NB4 (cell line): ENCODE data around the gene SMARCA2.
A peak's percentile ranks its signal among the peaks of the same experiment; 100 is the strongest.

Experiments
- DNase-seq: peaks from one replicate; pipeline ENCODE4 v3.0.0; 2010; ENCODE audit warnings: low read depth
- H3K4me3 ChIP-seq: one replicate; pipeline ENCODE4 v1.5.1; 2011; ENCODE audit warnings: mild to moderate bottlenecking, low read depth, low read length, moderate library complexity
- MYC ChIP-seq: IDR thresholded peaks from 2 replicates; pipeline ENCODE4 v1.6.1; 2011; ENCODE audit warnings: low read depth, low read length
- POLR2A ChIP-seq: IDR thresholded peaks from 2 replicates; pipeline ENCODE4 v1.6.1; 2011; ENCODE audit warnings: mild to moderate bottlenecking; ENCODE audit not compliant: insufficient read length; ENCODE audit errors: extremely low read depth
- TF ChIP-seq, protein P1 (sequence below): IDR thresholded peaks from 2 replicates; pipeline ENCODE4 v1.6.1; 2011; ENCODE audit warnings: low read depth, low read length
- TF ChIP-seq, protein P2 (sequence below): IDR thresholded peaks from one replicate; pipeline ENCODE4 v1.5.1; 2012; ENCODE audit warnings: low read depth, low read length

Gene SMARCA2

DNA sequence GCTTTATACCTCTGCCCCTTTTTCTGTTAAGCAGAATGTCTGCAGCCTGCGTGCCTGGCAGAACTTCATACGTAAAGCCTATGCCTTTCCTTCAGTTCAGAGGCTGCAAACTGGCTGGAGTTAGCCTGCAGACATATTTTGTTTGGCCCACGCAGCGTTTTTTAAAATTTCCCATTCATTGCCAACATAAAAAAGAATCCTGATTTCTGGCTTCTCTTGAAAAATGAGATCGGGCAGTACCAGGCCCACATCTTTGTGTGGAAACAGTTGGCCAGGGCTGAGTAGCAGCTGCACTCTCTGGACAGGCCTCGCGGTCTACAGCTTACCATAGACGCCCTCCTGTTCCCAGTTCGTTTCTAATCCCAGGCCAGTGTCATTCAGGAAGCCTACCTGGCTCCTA lies 104.4 kb downstream of the SMARCA2 start:
- no peak for DNase-seq
- TF ChIP-seq, protein P1, sequence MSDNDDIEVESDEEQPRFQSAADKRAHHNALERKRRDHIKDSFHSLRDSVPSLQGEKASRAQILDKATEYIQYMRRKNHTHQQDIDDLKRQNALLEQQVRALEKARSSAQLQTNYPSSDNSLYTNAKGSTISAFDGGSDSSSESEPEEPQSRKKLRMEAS = no peak
- TF ChIP-seq MYC (no peak), POLR2A (no peak)
- TF ChIP-seq, protein P2, sequence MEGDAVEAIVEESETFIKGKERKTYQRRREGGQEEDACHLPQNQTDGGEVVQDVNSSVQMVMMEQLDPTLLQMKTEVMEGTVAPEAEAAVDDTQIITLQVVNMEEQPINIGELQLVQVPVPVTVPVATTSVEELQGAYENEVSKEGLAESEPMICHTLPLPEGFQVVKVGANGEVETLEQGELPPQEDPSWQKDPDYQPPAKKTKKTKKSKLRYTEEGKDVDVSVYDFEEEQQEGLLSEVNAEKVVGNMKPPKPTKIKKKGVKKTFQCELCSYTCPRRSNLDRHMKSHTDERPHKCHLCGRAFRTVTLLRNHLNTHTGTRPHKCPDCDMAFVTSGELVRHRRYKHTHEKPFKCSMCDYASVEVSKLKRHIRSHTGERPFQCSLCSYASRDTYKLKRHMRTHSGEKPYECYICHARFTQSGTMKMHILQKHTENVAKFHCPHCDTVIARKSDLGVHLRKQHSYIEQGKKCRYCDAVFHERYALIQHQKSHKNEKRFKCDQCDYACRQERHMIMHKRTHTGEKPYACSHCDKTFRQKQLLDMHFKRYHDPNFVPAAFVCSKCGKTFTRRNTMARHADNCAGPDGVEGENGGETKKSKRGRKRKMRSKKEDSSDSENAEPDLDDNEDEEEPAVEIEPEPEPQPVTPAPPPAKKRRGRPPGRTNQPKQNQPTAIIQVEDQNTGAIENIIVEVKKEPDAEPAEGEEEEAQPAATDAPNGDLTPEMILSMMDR = no peak
- H3K4me3 ChIP-seq = no peak overlapping the region

DNA sequence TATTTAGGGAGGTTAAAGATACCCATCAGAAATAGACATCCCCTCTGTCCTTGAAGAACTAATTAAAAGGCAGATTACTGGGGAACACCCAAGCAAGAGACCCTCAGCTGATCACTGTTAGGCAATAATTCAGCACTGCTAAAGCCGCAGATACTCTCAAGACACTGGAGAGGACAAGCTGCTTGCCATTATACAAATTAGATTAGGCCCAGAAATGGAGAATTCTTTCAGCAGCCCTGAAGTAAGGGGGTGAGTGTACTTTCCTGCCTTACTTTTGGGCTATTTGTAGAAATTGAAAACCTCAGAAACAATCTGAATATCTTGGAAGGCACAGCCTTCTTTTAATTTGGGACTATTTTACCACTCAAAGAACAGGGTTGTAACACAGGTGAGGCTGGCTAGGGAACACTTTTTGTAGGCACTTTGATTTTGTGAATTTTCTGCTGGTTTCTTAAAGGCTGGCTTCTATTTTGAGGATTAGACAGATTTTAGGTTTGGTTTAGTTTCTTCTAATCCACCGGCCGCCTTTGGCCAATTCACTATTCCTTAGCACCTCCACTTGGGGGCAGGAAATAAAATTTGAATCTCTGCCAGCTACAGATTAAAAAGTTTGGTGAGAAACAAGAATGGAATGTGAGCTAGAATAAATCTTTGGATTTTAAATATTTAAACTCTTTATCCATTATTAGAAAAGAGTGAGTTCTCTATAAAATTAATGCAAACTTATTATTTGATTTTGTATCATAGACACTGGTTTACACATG lies 106.0 kb downstream of the SMARCA2 start:
- TF ChIP-seq, protein P1 = no peak
- TF ChIP-seq, protein P2 = no peak
- TF ChIP-seq MYC = no peak
- no peak for TF ChIP-seq POLR2A
- no peak overlapping the region for H3K4me3 ChIP-seq
- DNase-seq = no peak

DNA sequence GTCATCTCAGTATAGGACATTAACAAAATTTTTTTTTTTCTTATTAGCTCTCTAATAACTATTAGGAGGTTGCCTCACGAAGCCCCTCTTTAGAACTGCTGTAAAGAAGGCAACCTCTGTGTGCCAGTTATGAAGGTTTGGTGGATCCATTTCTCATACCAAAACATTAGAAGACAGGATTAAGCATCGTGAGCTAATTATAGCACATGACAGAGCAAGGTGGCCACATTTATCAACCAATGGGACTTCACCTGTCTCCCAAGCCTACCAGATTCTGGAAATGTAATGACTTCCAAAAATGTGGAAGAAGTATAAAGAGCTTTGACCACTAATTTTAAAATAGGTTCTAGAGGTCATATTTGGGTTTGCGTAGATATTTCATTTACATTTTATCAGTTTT lies 107.2 kb downstream of the SMARCA2 start:
- no peak overlapping the region for H3K4me3 ChIP-seq

DNA sequence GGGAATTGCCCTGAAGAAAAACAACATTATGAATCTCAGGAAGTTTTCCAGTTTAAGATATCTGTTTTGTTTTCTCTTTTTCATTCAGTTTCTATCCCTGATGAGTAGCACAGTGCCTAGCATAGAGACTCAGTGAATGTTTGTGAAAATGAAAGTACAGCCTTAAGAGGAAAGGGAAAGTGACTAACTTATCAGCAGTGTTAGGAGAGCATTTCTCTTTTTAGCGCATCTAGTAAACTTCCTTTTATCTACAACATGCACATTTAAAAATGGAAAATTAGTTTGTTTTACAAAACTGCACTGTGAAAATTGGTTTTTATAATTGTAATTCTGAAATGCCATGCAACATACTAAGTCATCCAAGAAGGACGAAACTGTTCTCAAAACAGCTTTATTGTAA lies 110.8 kb downstream of the SMARCA2 start:
- DNase-seq = peak; percentile 21
- H3K4me3 ChIP-seq = no peak overlapping the region
- TF ChIP-seq, protein P1 = no peak
- TF ChIP-seq MYC (no peak), POLR2A (no peak)
- TF ChIP-seq, protein P2 = no peak

More for the DNA sequence above, 107.2 kb downstream of the SMARCA2 start:
- no peak for DNase-seq
- TF ChIP-seq MYC (no peak), POLR2A (no peak)
- TF ChIP-seq, protein P1 = no peak
- TF ChIP-seq, protein P2 = no peak

DNA sequence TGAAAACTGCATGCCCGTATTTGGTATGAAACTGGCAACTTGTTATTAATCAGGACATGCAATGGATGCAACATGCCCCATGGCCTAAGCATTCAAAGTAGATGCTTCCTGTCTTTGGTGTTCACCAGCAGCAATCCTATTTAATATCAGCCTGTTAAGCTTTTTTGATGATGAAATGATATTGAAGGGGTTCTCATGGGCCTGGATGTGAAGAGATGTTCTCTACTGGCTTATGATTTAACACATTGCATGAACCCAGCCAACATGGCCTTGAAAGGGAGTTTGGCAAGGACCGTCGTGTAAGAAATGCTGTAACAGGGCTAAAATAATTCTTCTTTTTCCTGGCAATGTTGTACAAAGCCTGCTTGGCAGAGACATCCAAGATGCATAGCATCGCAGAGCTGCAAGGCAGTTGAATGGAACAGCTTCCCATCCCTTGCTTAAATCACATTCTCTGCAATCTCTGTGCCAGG lies 111.2 kb downstream of the SMARCA2 start:
- H3K4me3 ChIP-seq = no peak overlapping the region
- TF ChIP-seq POLR2A = no peak
- no peak for DNase-seq

DNA sequence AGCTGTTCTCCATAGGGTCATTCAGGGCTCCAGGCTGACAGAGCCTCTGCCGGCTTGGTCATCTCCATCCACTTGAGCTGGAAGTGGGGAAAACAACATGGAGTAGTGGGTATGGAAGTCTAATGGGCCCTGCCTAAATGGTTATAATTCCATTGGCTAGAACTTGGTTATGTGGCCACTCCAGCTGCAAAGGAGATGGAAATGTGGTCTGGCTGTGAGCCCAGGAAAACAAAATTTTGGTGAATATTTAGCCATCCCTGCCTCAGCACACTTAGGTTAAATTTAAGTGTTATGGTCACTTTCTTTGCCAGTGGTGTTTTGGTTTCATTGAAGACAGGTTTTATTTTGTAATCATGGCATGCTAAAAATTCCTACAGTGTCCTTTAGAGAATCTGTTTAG lies 112.3 kb downstream of the SMARCA2 start:
- DNase-seq = no peak
- H3K4me3 ChIP-seq = no peak overlapping the region
- TF ChIP-seq POLR2A (no peak), MYC (no peak)
- TF ChIP-seq, protein P1 = no peak
- TF ChIP-seq, protein P2 = no peak
